Breast epithelium (tissue), 3 donors: ENCODE measurements around the gene PGA5.
"Not testable (repeated sequence)": the region's sequence is repeated elsewhere in the genome, so short reads cannot be mapped to it uniquely, and the experiment has no call there.

Source experiments
- CTCF ChIP-seq, 3 donors: fragments of 450-650 bp; IDR thresholded peaks; one replicate each; pipeline ENCODE4 v1.5.1; 2016 to 2017; ENCODE audit warnings: antibody characterized with exemption in 3 of 3, mild to moderate bottlenecking in 3 of 3, moderate library complexity in 3 of 3
- POLR2A ChIP-seq: fragments of 450-650 bp; IDR thresholded peaks from one replicate; pipeline ENCODE4 v1.6.1; 2016; ENCODE audit warnings: antibody characterized with exemption, mild to moderate bottlenecking, moderate library complexity

GRCh38 chr11:61252332-61252731, 11.4 kb downstream of the PGA5 start:
- not testable (repeated sequence) for TF ChIP-seq POLR2A; CTCF (IDR thresholded peaks at IDR 0.05)
